Activated T-cell treated with anti-CD3 and anti-CD28 coated beads for 24 hours (primary cell): ENCODE measurements around the gene PRM1.

ENCODE experiments used
- DNase-seq: peaks from one replicate; pipeline ENCODE4 v3.0.0-alpha.2; 2020; ENCODE audit warnings: low read depth

The PRM1 gene

DNA sequence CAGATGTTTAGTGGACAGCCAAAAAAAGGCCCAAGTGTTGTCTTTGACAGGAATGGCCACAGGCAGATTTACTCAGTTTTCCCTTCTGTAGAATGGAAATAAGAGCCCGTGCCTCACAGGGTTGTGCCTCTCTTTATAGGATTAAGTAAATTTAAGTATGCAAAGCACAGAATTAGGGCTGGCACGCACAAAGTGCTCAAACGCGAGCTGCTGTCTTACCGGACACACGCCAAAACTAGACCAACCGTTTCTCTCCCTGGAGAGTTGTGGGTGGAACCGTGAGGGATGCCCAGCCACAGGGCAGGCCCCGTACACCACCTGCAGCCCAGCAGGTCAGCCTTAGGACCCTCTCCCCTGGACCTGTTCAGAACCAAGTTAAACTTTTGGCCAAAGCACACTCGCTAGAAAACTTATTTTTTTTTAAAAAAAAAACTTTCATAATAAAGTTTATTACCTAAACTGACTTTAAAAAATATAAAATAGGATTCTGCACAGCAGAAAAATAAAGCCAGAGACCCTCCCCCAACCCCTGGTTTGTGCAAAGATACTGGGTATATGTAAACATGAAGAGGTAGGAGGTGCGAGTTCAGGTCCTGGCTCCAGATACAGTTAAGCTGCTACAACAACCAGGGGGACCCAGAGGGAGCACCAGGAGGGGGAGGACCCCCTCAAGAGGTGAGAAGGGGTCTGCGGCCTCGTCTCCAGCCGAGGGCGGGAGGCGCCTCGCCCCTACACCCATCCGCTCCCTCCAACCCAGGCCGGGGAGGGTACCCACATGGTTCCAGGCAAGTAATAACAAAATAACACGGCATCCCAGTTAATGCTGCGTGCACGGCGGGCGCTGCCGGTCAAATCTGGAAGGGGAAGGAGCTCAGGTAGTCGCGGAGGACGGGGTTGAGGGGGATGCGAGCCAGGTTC is 26.9 kb downstream of the PRM1 start:
- DNase-seq: no peak

DNA sequence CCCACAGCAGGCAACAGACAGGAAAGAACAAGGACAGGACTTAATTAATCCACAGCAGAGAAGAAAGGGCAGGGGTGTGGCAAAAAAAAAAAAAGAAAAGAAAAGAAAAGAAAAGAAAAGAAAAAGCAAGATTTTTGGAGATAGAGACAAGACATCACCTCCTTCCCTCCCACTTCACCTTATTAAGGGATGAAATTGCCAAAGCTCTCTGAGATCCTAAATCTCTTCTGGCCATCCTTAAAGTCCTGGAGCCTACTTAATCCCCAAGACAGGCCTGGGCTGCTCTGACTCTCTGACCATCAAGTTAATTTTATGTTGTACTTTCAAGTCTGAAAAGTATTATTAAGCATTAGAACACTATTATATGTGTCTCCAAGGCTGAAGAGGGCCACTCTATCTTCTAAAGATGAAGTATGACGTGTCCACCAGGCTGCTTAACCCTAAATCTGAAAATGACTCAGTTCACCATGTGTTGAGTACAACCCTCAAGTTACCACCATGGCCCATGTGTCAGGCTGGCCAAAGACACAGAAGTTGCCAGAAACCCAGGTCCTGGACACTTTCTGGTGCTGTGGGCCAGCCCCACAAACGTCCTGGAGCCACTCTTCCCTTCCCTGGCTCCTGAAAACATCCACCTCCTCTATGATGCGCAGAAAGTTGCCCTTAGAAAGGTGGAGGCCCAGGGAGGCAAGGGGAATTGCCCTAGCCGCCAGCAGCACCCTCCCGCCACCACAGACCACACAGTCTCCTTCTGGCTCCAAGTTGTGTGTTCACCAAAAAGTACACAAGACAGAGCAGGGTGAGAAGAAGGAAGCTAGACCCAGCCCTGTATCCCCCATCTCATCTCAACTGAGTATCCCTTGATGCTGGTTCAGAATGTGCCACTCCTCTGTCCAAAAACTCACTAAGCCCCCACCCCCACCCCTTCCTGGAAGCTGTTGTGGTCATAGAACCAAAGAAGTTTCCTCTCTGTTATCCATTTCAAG is 27.8 kb downstream of the PRM1 start:
- DNase-seq: peak; percentile 33

DNA sequence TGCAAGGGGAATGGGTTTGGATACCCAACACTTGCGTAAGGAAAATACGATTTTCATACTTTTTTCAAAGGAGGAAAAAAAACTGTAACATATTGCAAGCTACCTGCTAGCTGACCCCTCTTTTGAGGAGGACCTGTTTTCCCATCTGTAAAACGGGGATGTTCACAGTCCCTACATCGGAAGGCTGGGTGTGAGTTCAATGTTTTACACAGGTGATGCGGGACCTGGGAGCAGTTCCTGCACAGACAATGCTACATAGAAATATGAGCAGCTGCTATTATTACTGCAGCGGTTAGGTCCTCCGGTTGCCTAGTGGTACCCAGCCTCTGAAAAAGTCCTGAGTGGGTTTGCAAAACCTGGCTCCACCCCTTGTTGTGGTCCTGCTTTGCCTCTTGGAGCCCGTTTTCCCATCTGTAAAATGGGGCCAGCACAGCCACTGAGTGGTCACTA is 28.6 kb downstream of the PRM1 start:
- peak; percentile 26 for DNase-seq

DNA sequence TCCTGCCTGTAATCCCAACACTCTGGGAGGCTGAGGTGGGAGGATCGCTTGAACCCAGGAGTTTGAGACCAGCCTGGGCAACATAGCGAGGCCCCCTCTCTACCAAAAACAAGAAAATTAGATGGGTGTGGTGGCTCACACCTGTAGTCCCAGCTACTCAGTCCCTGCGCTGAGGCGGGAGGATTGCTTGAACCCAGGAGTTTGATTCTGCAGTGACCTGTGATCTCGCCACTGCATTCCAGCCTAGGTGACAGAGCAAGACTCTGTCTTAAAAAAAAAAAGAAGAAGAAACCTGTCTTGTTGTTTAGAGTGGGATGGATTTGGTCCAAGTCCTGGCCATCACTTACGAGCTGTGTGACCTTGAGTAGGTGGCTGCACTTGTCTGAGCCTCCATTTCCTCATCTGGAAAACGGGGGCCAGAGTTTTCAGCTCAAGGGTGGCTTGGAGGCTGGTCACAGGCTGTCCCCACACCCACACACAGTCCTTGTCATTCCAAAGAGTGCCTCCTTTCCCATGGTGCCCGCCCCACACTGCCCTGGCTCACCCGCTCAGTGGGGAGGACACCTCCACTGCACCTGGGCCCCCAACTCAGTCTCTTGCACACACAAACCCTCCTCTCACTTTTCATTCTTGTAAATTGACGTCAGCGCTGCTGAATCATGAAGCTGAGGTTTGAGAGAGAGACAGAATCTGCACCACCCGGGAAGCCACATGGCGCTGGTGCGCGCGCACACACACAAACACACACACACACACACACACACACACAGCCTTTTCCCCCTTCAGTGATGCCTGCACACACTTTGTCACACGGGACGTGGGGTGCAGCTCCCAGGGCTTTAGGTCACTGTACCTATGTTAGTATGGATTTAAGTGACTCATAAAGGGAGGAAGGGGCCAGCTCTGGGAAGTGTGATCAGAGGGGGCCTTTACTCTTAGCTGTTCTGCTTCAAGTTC is 29.3 kb downstream of the PRM1 start:
- peak; percentile 75 for DNase-seq

DNA sequence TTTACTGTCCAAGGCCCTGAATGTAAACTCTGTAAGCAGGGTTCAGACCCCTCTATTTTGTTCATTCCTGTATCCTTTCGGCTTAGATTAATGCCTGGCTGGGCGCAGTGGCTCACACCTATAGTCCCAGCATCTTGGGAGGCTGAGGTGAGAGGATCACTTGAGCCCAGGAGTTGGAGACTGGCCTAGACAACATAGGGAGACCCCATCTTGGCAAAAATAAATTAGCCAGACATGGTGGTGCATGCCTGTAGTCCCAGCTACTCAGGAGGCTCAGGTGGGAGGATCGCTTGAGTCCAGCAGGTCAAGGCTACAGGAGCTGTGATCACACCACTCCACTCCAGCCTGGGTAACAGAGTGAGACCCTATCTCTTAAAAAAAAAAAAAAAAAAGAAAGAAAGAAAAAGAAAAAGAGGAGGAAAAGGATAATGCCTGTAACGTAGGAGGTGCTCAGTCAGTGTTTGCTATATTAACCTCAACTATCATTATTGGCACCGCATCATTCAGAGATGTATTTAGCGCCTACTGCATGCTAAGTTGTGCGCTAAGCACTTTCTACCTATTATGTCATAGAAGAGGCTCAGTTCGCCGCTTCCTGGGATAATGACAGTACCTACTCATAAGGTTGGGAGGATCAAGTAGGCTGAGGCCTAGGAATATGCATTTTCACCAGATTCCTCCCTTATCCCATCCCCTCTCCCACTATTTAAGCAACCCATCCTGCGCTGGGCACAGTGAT is 30.2 kb downstream of the PRM1 start:
- DNase-seq: no peak

DNA sequence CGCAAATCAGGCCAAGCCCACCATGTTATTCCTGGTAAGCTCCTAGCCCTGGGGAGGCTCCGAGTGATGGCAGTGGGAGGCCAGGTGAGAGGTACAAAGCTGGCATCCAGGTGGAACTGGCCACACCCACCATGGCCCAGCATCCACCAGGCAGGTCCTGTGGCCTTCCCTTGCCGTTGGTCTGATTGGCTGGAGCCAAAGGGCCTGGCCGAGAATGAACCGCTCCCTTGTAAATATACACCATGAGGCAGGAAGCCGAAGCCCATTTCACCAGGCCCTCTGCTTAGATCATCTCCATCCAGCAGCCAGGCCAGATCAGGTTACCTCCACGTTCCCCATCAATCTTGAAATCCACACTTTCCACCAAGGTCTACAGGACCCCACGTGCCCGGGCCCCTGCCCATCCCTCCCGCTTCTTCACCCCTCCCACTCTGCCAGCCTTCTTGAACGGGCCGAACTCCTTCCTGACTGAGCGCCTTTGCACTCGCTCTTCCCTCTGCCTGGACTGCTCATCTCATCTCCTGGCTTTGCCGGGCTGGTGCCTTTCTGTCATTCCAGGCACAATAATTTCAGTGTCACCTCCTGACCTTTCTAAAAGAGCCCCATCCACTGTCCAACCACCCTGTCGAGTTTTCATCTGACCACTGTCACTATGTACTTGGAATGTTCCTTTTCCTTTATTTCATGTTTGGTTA is 30.9 kb downstream of the PRM1 start:
- no peak for DNase-seq

DNA sequence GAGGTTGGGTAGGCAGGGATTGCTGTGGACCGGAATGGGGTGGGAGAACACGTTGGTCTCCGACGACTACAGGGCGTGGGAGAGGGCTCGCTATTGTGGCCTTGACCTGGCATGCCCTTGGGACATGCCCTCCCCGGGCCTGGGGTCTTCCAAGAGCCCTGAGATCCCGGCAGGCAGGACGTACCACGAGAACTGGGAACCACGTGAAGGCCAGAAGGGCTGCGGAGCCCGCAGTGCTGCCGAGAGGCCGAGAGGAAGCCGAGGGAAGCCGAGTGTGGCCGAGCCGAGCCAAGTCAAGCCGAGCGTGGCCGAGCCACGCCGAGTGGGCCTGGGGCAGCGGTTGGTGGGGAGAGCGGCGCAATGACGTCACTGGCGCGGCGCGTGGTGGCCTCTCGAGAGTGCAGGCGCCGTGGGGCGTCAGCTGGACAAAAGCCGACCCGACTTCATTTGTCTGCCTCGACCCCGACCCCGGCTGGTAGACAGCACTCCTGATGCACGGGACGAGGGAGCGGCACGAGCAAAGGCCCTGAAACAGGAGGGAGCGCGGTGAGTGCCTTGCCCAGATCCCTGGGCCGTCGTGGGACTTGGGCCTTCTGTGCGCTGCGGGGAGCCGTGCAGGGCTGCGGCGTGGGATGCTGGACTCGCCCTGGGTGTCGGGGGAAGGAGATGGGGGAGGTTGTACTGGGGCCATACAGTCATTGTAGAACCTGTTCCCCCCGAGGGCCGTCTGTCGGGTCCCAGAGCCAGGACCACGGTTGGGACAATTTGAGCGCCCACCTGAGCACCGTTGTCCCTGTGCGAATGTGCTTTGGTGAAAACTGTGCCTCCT is 31.7 kb downstream of the PRM1 start:
- DNase-seq: no peak

DNA sequence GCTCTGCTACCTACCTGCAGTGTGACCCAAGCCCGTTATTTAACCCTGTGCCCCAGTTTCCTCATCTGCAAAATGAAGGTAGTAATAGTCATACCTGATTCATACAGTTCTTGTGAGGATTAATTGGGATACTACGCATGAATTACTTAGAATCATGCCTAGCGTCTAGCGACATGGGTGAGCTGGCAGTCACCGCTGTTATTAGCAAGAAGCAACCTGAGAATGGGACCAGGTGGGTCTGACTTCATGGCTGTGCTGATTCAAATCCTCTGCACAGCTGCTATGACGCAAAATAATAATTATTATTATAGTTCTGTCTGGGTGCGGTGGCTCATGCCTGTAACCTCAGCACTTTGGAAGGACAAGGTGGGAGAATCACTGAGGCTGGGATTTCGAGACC is 33.0 kb downstream of the PRM1 start:
- DNase-seq: no peak

DNA sequence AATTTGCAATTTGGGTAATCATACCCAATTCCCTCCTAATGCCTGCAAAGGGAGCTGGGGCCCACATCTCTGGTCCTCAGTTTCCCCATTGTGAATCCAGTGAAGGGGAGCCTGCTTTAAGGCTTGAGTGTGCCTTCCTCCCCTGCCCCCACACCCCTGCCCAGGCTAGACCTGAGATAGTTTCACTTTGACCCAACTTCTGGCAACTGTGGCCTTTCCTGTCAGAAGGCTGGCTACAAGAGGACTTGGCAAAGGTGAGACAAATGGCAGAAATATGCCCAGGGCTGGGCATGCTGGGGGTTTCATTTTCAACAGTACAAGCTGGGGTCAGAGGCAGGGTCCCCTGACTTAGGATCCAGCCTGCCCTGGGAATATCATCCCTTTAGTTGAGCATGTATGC is 35.1 kb downstream of the PRM1 start:
- no peak for DNase-seq

DNA sequence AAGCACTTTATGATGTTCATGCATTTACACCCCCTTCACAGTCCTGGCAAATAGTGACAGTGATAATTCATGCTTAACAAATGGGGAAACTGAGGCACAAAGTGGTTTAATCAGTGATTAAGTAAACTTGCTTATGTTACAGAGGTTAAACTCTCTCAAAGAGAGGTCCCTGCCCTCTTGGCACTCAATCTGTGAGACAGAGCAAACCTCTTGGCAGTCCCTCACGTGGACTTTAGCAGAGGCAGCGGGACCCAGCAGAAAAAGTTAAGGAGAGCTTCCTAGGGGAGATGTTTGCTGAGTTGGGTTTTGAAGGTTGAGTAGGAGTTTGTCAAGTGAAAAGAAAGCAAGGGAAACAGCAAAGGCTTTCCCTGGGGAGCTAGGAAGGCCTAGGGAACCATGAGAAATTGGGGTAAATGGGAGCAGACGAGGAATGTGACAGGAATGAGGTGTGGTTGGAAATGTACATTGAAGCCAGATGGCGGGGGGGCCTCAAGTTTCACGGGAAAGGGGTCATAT is 35.9 kb downstream of the PRM1 start:
- no peak for DNase-seq

DNA sequence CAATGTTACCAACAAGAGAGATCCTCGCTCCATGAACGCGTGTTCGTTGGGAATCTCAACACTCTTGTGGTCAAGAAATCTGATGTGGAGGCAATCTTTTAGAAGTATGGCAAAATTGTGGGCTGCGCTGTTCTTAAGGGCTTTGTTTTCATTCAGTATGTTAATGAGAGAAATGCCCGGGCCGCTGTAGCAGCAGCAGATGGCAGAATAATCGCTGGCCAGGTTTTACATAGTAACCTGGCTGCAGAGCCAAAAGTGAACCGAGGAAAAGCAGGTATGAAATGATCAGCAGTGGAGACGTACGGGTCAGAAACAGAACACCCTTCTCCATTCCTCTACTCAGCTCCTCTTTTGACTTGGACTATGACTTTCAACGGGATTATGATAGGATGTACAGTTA is 38.5 kb downstream of the PRM1 start:
- DNase-seq: no peak

DNA sequence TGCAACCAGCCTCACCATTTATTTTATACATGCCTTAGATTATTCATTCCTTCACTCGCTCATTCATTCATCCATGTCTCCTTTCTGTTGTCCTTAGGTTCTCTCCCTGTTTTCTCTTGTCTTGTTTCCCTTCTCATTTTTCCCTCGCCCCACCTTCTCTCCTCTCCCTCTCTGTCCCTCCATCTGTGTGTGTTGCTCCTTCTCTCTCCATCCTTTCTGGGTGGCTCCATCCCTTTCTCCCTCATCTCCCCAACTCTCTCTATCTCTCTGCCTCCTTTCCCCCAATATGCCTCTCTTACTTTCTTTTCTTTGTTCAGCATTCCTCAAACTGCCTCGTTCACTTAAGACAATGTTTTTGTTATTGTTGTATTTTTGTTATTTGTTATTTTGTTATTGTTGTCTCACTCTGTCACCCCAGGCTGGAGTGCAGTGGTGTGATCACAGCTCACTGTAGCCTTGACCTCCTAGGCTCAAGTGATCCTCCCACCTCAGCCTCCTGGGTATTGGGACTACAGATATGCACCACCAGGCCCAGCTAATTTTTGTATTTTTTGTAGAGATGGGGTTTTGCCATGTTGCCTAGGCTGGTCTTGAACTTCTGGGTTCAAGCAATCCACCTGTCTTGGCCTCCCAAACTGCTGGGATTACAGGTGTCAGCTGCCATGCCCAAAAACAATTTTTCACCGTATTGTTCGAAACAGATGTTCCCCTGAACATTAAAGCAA is 39.5 kb downstream of the PRM1 start:
- no peak for DNase-seq

DNA sequence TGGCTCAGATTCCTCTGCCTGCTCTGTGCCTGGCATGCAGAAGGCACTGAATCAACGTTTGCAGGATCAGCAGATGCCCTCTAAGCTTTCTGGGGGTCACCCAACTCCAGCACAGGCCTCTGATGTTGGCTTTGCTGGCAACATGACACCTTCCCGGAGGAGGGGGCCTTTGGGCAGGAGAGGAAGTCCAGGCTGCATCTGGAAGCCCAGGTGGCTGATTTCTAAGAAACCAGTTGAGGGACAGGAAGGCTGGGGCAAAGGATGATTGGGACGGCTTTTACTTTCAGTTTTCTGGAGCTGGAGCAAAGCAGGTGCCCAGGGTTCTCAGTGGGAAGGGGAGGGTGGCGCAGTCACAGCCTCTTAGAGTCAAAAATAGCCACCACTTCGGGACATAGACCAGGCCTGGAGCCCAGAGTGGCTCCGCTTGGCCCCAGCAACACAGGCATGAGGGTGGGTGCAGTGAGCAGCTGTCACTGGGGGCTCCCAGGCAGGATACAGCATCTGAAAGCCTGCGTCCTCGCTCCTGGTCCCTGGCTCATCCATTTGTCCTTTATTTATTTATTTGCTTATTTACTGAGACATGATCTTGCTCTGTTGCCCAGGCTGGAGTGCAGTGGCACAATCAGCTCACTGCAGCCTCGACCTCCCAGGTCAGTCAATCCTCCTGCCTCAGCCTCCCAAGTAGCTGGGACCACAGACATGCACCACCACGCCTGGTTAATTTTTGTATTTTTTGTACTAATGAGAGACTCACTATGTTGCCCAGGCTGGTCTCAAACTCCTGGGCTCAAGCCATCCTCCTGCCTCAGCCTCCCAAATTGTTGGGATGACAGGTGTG is 40.3 kb downstream of the PRM1 start:
- no peak for DNase-seq

DNA sequence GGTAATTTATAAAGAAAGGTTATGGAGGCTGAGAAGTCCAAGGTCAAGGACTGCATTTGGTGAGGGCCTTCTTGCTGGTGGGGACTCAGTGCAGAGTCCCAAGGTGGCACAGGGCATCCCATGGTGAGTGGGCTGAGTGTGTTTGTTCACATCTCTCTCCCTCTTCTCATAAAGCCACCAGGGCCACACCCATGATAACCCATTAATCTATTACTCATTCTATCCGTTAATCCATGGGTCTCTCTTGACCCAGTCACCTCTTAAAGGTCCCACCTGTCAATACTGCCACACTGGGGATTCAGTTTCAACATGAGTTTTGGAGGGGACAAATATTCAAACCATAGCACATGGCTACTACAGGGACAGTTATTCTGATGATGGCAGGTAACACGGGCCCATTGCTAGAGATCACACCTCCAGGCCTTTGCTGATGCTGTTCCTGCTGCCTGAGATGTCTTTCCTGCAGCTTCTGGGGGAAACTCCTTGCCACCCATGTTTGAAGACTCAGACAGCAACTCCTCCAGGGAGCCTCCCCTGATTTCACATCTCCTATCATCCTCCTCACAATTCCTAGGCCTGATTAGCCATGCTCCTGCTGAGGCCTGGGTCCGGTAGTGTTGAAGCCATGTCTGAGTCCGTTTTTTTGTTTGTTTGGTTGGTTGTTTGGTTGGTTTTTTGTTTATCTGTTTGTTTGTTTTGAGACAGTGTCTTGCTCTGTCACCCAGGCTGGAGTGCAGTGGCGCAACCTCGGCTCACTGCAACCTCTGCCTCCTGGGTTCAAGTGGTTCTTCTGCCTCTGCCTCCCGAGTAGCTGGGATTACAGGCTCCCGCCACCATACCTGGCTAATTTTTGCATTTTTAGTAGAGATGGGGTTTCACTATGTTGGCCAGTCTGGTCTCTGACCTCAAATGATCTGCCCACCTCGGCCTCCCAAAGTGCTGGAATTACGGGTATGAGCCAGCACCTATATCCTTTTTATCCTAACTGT is 41.2 kb downstream of the PRM1 start:
- DNase-seq: no peak

DNA sequence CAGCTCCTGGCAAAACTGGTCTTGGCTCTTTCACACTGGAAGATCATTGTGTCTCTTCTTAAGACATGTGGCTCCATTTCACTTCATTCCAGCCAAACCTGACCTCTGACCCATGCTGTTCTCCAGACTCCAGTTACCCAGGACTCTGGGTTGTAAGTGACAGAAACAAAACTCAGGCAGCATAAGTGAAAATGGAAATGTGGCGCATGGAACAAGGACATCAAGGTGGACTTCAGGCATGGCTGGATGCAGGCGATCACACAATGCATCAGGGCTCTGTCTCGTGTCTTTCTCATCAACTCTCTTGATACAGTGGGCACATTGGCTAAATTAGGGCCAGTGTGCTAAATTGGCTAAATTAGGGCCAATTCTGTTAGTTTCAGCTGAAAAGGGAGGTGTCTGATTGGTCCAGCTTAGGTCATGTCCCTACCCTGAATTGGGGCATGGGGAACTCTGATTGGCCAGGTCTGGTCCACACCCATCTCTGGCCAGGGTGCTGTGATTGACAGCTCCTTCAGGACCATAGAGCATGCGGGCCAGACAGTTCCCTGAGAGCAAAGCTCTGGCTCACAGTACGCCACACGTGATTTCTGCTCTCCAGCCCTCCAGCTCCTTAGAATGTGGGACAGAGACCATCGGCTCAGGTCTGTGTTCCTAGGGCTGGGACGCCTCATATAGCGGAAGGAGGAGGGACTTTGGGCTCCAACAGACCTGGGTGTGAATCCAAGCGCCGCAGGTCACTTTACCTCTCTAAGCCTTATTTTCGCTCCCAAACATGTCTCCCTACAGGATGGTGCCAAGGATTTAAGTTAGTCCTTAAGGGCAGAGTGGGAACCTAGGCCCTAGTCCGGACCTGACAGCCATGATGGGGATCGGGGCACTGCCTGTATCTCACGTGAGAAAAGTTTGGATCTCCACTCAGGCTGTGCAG is 42.6 kb downstream of the PRM1 start:
- DNase-seq: no peak
